SH-SY5Y (cell line): ENCODE data around the gene ZSWIM9.

ENCODE experiments used
- GATA2 ChIP-seq: IDR thresholded peaks from 2 replicates; pipeline ENCODE4 v1.6.1; 2011; ENCODE audit warnings: mild to moderate bottlenecking, low read depth, low read length
- GATA3 ChIP-seq: IDR thresholded peaks from 2 replicates; pipeline ENCODE4 v1.6.1; 2011; ENCODE audit warnings: low read depth, mild to moderate bottlenecking, low read length, moderate library complexity

Gene ZSWIM9

GRCh38 chr19:48152551-48152950, 17.9 kb upstream of the ZSWIM9 start:
- TF ChIP-seq GATA3 (no peak), GATA2 (no peak)

- TF ChIP-seq GATA2 (no peak), GATA3 (no peak)
These were observed 16.5 kb upstream of the ZSWIM9 start for GRCh38 chr19:48154003-48154402.

GRCh38 chr19:48158210-48158790, 12.2 kb upstream of the ZSWIM9 start:
- TF ChIP-seq GATA2 (no peak), GATA3 (no peak)

GRCh38 chr19:48168689-48169088, 1.8 kb upstream of the ZSWIM9 start:
- no peak for TF ChIP-seq GATA3
- TF ChIP-seq GATA2, result no peak

GRCh38 chr19:48169578-48169938, 922 bp upstream of the ZSWIM9 start:
- no peak for TF ChIP-seq GATA2

- no peak for TF ChIP-seq GATA2
- TF ChIP-seq GATA3, result no peak
These were observed 402 bp downstream of the ZSWIM9 start for GRCh38 chr19:48170817-48171347.

- TF ChIP-seq GATA3, result no peak
- TF ChIP-seq GATA2, result no peak
These were observed 1.2 kb downstream of the ZSWIM9 start for GRCh38 chr19:48171710-48172109.

- TF ChIP-seq GATA2 (no peak), GATA3 (no peak)
These were observed 4.1 kb downstream of the ZSWIM9 start for GRCh38 chr19:48174445-48175030.

- TF ChIP-seq GATA2 (no peak), GATA3 (no peak)
These were observed 5.1 kb downstream of the ZSWIM9 start for GRCh38 chr19:48175578-48175977.

- TF ChIP-seq GATA2 (no peak), GATA3 (no peak)
These were observed 5.7 kb downstream of the ZSWIM9 start for GRCh38 chr19:48176226-48176625.

- TF ChIP-seq GATA2 (no peak), GATA3 (no peak)
These were observed 11.0 kb downstream of the ZSWIM9 start for GRCh38 chr19:48181505-48181904.

- TF ChIP-seq GATA2, result no peak
- TF ChIP-seq GATA3, result no peak
These were observed 12.0 kb downstream of the ZSWIM9 start for GRCh38 chr19:48182434-48182833.

GRCh38 chr19:48183356-48183755, 12.9 kb downstream of the ZSWIM9 start:
- TF ChIP-seq GATA3 (no peak), GATA2 (no peak)

- TF ChIP-seq GATA3 (no peak), GATA2 (no peak)
These were observed 15.5 kb downstream of the ZSWIM9 start for GRCh38 chr19:48186015-48186414.

- TF ChIP-seq GATA2, result no peak
These were observed 16.1 kb downstream of the ZSWIM9 start for GRCh38 chr19:48186541-48186991.

- no peak for TF ChIP-seq GATA2
These were observed 19.9 kb downstream of the ZSWIM9 start for GRCh38 chr19:48190288-48190884.
